MCF 10A (cell line): ENCODE results near the gene RAC3. TPM values are rescaled to one million over a fixed set of nuclear protein-coding genes. Genes with fewer than 3 reads are reported as not detected.

ENCODE experiments used
- BruUV-seq: library from RNA; stranded (reverse); fragments of 400-500 nt; replicated peaks from 2 replicates; lab custom pipeline; 2021; lab: Mats Ljungman, UMichigan
- CTCF ChIA-PET: fragments of 300-600 bp; sonication (Branson Sonifier 250); formaldehyde crosslinking; extraction: SDS; loops from one replicate; lab custom pipeline; 2021; ENCODE audit warnings: antibody characterized with exemption, inconsistent platforms; lab: Yijun Ruan, JAX
- POLR2A ChIA-PET: fragments of 300-600, 350-650 bp; sonication (Branson Sonifier 250); formaldehyde crosslinking; extraction: SDS; loops from one replicate; lab custom pipeline; 2020; ENCODE audit warnings: antibody characterized with exemption, inconsistent platforms; lab: Yijun Ruan, JAX
- DNase-seq: peaks from one replicate; pipeline ENCODE4 v3.0.0-alpha.2; 2018; ENCODE audit not compliant: unreplicated experiment
- H3K27ac Mint-ChIP-seq: one replicate; pipeline ENCODE4 v1.8.0; 2022; ENCODE audit warnings: mild to moderate bottlenecking, low read depth, mixed read lengths; ENCODE audit not compliant: unreplicated experiment
- H3K27me3 Mint-ChIP-seq: one replicate; pipeline ENCODE4 v1.8.0; 2022; ENCODE audit warnings: mixed read lengths; ENCODE audit not compliant: insufficient read depth, unreplicated experiment
- H3K36me3 Mint-ChIP-seq: one replicate; pipeline ENCODE4 v1.8.0; 2022; ENCODE audit warnings: mild to moderate bottlenecking, moderate library complexity, mixed read lengths; ENCODE audit not compliant: insufficient read depth, unreplicated experiment
- H3K4me1 Mint-ChIP-seq: one replicate; pipeline ENCODE4 v1.8.0; 2022; ENCODE audit warnings: mixed read lengths; ENCODE audit not compliant: insufficient read depth, unreplicated experiment
- H3K4me3 Mint-ChIP-seq: one replicate; pipeline ENCODE4 v1.8.0; 2022; ENCODE audit warnings: mild to moderate bottlenecking, moderate library complexity, mixed read lengths; ENCODE audit not compliant: unreplicated experiment
- H3K9me3 Mint-ChIP-seq: one replicate; pipeline ENCODE4 v1.8.0; 2022; ENCODE audit warnings: mixed read lengths; ENCODE audit not compliant: unreplicated experiment
- intact Hi-C: fragments of 100-400 bp; cut with micrococcal nuclease; formaldehyde crosslinking; loops from 2 replicates; pipeline ENCODE4 v1.14.1; 2022
- total RNA-seq: library from RNA; stranded (reverse); gene quantifications from 2 replicates; pipeline ENCODE4 v1.2.3, GENCODE V29; 2022
- TF ChIP-seq, protein P1 (sequence below): fragments of 200-600 bp; IDR thresholded peaks from one replicate; pipeline ENCODE4 v1.8.0; 2022; ENCODE audit warnings: antibody characterized with exemption, mild to moderate bottlenecking; ENCODE audit not compliant: unreplicated experiment

The RAC3 gene
- total RNA-seq, 1 experiment from 2014 or later: 9.7 TPM

DNA sequence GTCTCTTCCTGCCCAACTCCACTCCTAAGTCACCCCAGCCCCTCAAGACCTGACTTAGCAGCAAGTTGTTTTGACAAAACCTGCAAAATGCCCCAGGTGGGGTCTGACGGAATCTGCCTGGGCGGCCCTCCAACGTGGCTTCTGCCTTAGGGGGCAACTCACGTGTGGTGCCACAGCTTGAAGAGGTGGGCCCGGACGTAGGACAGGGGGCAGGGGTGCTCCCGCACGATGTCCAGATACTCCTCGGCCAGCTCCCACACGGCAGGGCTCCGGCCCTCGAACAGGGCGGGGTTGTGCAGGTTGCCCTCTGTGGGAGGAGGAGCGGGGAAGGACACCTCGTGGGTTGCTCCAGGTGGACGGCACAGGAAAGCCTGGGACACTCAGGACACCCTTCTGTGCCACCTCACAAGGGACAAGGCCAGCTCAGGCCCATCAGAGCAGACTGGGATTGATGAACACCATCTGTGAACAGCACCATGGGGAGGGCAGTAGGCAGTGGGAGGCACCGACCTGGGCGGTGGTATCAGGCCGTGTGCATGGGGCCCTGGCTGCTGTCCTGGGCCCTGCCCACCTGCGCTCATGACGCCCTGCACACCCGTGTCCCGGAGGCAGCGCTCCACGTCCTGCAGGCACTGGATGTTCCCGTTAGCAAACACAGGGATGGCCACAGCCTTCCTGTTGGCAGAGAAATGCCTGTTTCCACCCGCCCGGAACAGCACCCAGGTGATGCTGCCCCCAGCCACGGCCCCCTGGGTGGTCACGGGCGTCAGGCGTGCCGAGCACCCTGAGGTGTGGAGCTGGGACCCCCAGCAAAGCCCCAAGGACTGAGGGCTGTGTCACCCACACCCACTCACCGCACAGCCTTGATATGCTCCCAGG, 29.8 kb downstream of the RAC3 start:
- no peak overlapping the region for H3K4me3 Mint-ChIP-seq
- TF ChIP-seq, protein P1, sequence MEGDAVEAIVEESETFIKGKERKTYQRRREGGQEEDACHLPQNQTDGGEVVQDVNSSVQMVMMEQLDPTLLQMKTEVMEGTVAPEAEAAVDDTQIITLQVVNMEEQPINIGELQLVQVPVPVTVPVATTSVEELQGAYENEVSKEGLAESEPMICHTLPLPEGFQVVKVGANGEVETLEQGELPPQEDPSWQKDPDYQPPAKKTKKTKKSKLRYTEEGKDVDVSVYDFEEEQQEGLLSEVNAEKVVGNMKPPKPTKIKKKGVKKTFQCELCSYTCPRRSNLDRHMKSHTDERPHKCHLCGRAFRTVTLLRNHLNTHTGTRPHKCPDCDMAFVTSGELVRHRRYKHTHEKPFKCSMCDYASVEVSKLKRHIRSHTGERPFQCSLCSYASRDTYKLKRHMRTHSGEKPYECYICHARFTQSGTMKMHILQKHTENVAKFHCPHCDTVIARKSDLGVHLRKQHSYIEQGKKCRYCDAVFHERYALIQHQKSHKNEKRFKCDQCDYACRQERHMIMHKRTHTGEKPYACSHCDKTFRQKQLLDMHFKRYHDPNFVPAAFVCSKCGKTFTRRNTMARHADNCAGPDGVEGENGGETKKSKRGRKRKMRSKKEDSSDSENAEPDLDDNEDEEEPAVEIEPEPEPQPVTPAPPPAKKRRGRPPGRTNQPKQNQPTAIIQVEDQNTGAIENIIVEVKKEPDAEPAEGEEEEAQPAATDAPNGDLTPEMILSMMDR: no peak
- H3K9me3 Mint-ChIP-seq: no peaks in the 10 kb centered on the region
- H3K36me3 Mint-ChIP-seq: peaks cover 33% of the 10 kb centered on the region
- POLR2A ChIA-PET: interaction anchor here (1.0 kb wide), 1 partner anchor 24 kb away, joined by 3 read pairs; the partner anchor contains the start of gene DCXR
- CTCF ChIA-PET: no interaction called here
- no TSS peak for BruUV-seq
- DNase-seq: no peak
- H3K27me3 Mint-ChIP-seq: no peaks in the 10 kb centered on the region
- no peak overlapping the region for H3K27ac Mint-ChIP-seq
- no peaks in the 10 kb centered on the region for H3K4me1 Mint-ChIP-seq
- intact Hi-C loops: no loop called here

DNA sequence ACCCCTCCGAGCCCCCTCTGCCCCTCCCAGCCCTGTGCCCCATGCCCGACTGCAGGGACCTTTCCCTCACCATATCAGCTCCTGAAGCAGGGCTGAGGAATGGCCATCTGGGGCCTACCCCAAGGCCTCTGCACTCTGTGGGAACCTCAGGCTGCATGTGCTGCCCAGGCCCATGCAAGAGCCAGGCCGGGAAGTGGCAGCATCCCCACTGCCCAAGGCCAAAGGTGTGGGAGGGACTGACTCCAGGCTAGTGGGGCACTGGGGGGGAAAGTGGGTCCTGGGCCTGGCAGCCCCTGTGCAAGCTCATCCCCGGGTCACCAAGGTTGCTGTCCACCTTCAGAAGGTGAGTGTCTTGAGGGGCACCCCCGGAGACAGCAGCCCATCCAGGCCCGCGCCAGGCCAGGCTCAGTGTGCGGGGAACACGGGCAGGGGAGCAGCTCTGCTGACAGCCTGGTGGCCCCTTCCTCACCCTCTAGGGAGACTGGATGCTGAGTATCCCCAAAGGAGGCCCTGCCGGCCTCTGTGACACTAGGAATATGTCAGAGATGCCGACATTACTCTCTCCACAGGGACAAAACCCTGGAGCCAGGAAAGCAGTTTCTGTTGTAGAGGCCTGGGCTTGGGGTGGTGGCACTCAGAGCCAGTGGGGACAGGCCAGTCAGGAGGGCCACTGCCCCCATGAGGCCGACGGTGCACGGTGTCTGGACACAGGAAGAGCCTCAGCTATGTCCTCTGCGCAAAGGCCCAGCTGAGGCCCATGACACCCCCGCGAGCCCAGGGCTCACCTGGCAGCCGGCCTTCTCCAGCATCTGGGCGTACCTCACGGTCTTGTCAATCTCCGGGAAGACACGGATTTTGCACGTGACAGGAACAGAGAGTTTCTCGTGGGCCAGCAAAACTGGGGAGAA, 30.9 kb downstream of the RAC3 start:
- POLR2A ChIA-PET: interaction anchor here (1.0 to 1.8 kb wide), 2 partner anchors 8 to 25 kb away, joined by 3 to 4 read pairs; partner anchors contain the start of gene DCXR
- Mint-ChIP-seq H3K36me3 (peaks cover 27% of the 10 kb centered on the region), H3K4me1 (no peaks in the 10 kb centered on the region), H3K27me3 (no peaks in the 10 kb centered on the region), H3K27ac (no peak overlapping the region), H3K4me3 (no peak overlapping the region), H3K9me3 (no peaks in the 10 kb centered on the region)
- TF ChIP-seq, protein P1: no peak
- no TSS peak for BruUV-seq
- intact Hi-C loops: no loop called here
- DNase-seq: no peak
- CTCF ChIA-PET: interaction anchor here (1.1 kb wide), 1 partner anchor 71 kb away, joined by 5 read pairs; no protein-coding TSS in a partner anchor

- BruUV-seq: no TSS peak
- H3K9me3 Mint-ChIP-seq: no peaks in the 10 kb centered on the region
- DNase-seq: no peak
- H3K4me3 Mint-ChIP-seq: no peak overlapping the region
- no peaks in the 10 kb centered on the region for H3K4me1 Mint-ChIP-seq
- intact Hi-C loops: no loop called here
- no peaks in the 10 kb centered on the region for H3K27me3 Mint-ChIP-seq
- CTCF ChIA-PET: interaction anchor here (1.1 kb wide), 1 partner anchor 72 kb away, joined by 5 read pairs; no protein-coding TSS in a partner anchor
- POLR2A ChIA-PET: interaction anchor here (1.8 kb wide), 1 partner anchor 9 kb away, joined by 4 read pairs; no protein-coding TSS in a partner anchor
- H3K36me3 Mint-ChIP-seq: peaks cover 21% of the 10 kb centered on the region
- H3K27ac Mint-ChIP-seq: no peak overlapping the region
- TF ChIP-seq, protein P1: no peak
These were observed 31.5 kb downstream of the RAC3 start for GRCh38 chr17:82062984-82063368.
